Lung (tissue), 12 donors: ENCODE data around the gene NEO1. TPM values are rescaled to one million over a fixed set of nuclear protein-coding genes. Genes with fewer than 3 reads are reported as not detected.

ENCODE experiments used
- ATAC-seq: fragments of 200-7000 bp; cut with Tn5 transposase; one replicate; pipeline ENCODE4 v1.9.1; 2020; ENCODE audit warnings: moderate number of reproducible peaks; ENCODE audit not compliant: insufficient read depth, low FRiP score
- DNase-seq, 3 donors: peaks; one replicate each; pipeline ENCODE4 v3.0.0-alpha.2; 2013 to 2017
- H3K27ac ChIP-seq, 2 donors: one replicate each; pipeline ENCODE4 v1.5.1; 2013; ENCODE audit warnings: mild to moderate bottlenecking in 2 of 2, moderate library complexity in 2 of 2, control low read depth in 1 of 2, inconsistent platforms in 1 of 2, low read depth in 1 of 2, low read length in 1 of 2
- H3K27me3 ChIP-seq, 3 donors: one replicate each; pipeline ENCODE4 v1.5.1; 2013; ENCODE audit warnings: low read length in 2 of 3; ENCODE audit not compliant: control insufficient read depth in 3 of 3, insufficient read depth in 3 of 3
- H3K36me3 ChIP-seq, 4 donors: one replicate each; pipeline ENCODE4 v1.5.1; 2013; ENCODE audit warnings: low read length in 4 of 4, mild to moderate bottlenecking in 1 of 4, moderate library complexity in 1 of 4; ENCODE audit not compliant: control insufficient read depth in 4 of 4, insufficient read depth in 4 of 4
- H3K4me1 ChIP-seq, 5 donors: one replicate each; pipeline ENCODE4 v1.5.1; 2013; ENCODE audit warnings: low read length in 5 of 5, mild to moderate bottlenecking in 2 of 5, moderate library complexity in 1 of 5; ENCODE audit not compliant: control insufficient read depth in 5 of 5, insufficient read depth in 5 of 5
- H3K4me3 ChIP-seq: one replicate; pipeline ENCODE4 v1.5.1; 2013; ENCODE audit warnings: mild to moderate bottlenecking, control low read depth, moderate library complexity
- H3K9ac ChIP-seq, 2 donors: one replicate each; pipeline ENCODE4 v1.5.1; 2013; ENCODE audit warnings: low read length in 2 of 2, control low read depth in 1 of 2; ENCODE audit not compliant: insufficient read depth in 1 of 2
- H3K9me3 ChIP-seq, 4 donors: one replicate each; pipeline ENCODE4 v1.5.1; 2013; ENCODE audit warnings: low read length in 3 of 4, mild to moderate bottlenecking in 1 of 4, moderate library complexity in 1 of 4; ENCODE audit not compliant: control insufficient read depth in 4 of 4, insufficient read depth in 3 of 4
- WGBS, 2 donors: extraction: QIAGEN DNeasy Blood & Tissue Kit; methylation state at CpG; one replicate each; pipeline ENCODE4 v1.1.7; 2013; 5-methylcytosine and 5-hydroxymethylcytosine counted together
- polyA plus RNA-seq, 2 donors: library from polyadenylated mRNA; stranded (reverse); fragments of 200-250 nt; gene quantifications; one replicate each; pipeline ENCODE4 v1.2.1, GENCODE V29; 2013
- total RNA-seq, 2 donors: library from RNA; depleted of rRNA in 1 of 2; stranded (reverse); fragments of >200 nt in 1 of 2; gene quantifications; one replicate each; pipeline ENCODE4 v1.2.1, GENCODE V29; 2014 to 2021
- TF ChIP-seq, protein P1 (sequence below): IDR thresholded peaks from 2 replicates; pipeline ENCODE4 v1.5.1; 2012; ENCODE audit warnings: mild to moderate bottlenecking; ENCODE audit errors: control extremely low read depth, extremely low read depth
- donor health status: control.
- donor health status: control.
- donor health status: Bipolar disorder and iron deficiency.
- donor health status: healthy.
- donor health status: DM: yes; HTN: yes; CAD: no.

The NEO1 gene
- total and polyA plus RNA-seq, 4 donors: 6.9 to 70.8 (median 16.5) TPM

DNA sequence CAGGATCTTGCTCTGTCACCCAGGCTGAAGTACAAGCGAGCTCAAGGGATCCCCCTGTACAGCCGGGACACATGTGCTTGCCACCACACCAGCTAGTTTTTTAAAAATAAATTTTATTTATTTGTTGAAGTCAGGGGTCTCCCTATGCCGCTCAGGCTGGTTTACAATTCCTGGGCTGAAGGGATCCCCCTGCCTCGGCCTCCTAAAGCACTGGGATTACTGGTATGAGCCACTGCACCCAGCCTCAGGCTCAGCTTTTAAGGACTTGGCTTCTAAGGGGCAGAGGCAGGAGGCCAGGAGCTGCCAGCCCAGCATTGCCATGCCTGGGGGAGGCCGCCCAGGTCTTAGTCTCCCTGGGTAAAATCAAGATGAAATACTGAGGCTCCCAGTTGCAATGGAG is 279.2 kb downstream of the NEO1 start:
- DNase-seq (no peak), ATAC-seq (no peak)
- H3K9ac ChIP-seq: no peak overlapping the region
- H3K27me3 ChIP-seq: no peaks in the 10 kb centered on the region
- H3K9me3 ChIP-seq: peaks cover 0 to 2% (median 0%) of the 10 kb centered on the region in 4 donors
- 93 to 95% methylated on average over 5 of the region's 5 CpGs for WGBS, 2 donors
- no peak overlapping the region for H3K4me3 ChIP-seq
- TF ChIP-seq, protein P1, sequence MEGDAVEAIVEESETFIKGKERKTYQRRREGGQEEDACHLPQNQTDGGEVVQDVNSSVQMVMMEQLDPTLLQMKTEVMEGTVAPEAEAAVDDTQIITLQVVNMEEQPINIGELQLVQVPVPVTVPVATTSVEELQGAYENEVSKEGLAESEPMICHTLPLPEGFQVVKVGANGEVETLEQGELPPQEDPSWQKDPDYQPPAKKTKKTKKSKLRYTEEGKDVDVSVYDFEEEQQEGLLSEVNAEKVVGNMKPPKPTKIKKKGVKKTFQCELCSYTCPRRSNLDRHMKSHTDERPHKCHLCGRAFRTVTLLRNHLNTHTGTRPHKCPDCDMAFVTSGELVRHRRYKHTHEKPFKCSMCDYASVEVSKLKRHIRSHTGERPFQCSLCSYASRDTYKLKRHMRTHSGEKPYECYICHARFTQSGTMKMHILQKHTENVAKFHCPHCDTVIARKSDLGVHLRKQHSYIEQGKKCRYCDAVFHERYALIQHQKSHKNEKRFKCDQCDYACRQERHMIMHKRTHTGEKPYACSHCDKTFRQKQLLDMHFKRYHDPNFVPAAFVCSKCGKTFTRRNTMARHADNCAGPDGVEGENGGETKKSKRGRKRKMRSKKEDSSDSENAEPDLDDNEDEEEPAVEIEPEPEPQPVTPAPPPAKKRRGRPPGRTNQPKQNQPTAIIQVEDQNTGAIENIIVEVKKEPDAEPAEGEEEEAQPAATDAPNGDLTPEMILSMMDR: no peak
- no peaks in the 10 kb centered on the region for H3K36me3 ChIP-seq
- peaks cover 0 to 2% (median 0%) of the 10 kb centered on the region in 5 donors for H3K4me1 ChIP-seq
- H3K27ac ChIP-seq: no peak overlapping the region

DNA sequence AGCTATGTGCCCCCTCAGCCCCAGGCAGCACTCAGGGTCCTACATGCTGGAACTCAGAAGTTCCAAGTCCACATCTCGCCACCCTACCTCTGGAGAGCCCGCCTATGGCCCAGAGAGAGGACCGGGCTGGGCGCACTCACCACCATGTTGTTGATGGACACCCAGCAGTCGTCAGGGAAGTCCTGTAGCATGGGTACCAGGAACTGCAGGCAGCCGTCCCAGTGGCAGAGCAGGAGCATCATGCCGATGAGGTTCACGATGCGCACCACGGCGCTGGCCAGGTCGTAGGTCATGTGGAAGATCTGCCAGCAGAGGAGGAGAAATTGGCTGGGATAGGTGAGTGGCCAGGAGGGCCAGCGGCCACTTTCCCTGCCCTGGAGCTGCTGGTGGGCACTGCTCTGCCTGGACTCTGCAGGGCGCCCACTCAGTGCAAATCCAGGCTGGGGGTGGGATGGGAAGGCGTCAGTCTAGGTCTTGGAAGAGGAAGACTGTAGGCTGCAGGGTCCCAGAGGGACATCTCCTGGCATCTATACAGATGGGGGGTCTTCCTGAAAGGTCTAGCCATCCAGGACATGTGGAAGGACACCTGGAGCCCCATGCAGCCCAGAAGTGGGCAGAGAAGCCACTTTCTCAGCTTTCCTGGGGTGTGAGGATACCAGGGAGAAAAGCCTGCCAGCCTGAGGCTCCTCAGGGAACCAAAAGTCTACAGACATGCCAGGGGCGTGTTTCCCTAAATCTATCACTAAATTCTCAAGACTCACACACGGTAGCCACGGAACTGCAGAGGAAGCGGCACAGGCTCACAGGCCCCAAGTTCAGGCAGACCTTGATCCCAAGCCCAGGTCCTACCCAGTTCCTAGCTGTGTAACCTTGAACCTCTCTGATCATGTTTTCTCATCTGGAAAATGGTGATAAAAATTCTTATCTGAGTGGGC is 280.0 kb downstream of the NEO1 start:
- TF ChIP-seq, protein P1: no peak
- peaks cover 0 to 2% (median 0%) of the 10 kb centered on the region in 5 donors for H3K4me1 ChIP-seq
- DNase-seq (no peak), ATAC-seq (no peak)
- no peak overlapping the region for H3K9ac ChIP-seq
- peaks cover 0 to 2% (median 0%) of the 10 kb centered on the region in 4 donors for H3K9me3 ChIP-seq
- no peaks in the 10 kb centered on the region for H3K27me3 ChIP-seq
- 90 to 96% methylated on average over 19 of the region's 19 CpGs for WGBS, 2 donors
- H3K27ac ChIP-seq: no peak overlapping the region
- no peaks in the 10 kb centered on the region for H3K36me3 ChIP-seq
- no peak overlapping the region for H3K4me3 ChIP-seq

- Histone ChIP-seq H3K4me1 (peaks cover 0 to 2% (median 0%) of the 10 kb centered on the region in 5 donors), H3K9ac (no peak overlapping the region), H3K9me3 (peaks cover 0 to 2% (median 0%) of the 10 kb centered on the region in 4 donors), H3K27me3 (no peaks in the 10 kb centered on the region), H3K27ac (no peak overlapping the region), H3K36me3 (no peaks in the 10 kb centered on the region), H3K4me3 (no peak overlapping the region)
- TF ChIP-seq, protein P1: no peak
- DNase-seq: no peak
- no peak for ATAC-seq
- 83 to 93% methylated on average over 2 of the region's 2 CpGs for WGBS, 2 donors
Measured at GRCh38 chr15:73333001-73333400, 280.7 kb downstream of the NEO1 start.
